CD4-positive, alpha-beta T cell treated with Interferon gamma for 1 hour (primary cell): Measurements from ENCODE around the gene MIR17HG.
A peak's percentile ranks its signal among the peaks of the same experiment; 100 is the strongest.
"Not testable (repeated sequence)": the region's sequence is repeated elsewhere in the genome, so short reads cannot be mapped to it uniquely, and the experiment has no call there.

ENCODE experiments used
- DNase-seq: peaks from one replicate; pipeline ENCODE4 v3.0.0-alpha.2; 2020

MIR17HG gene

DNA sequence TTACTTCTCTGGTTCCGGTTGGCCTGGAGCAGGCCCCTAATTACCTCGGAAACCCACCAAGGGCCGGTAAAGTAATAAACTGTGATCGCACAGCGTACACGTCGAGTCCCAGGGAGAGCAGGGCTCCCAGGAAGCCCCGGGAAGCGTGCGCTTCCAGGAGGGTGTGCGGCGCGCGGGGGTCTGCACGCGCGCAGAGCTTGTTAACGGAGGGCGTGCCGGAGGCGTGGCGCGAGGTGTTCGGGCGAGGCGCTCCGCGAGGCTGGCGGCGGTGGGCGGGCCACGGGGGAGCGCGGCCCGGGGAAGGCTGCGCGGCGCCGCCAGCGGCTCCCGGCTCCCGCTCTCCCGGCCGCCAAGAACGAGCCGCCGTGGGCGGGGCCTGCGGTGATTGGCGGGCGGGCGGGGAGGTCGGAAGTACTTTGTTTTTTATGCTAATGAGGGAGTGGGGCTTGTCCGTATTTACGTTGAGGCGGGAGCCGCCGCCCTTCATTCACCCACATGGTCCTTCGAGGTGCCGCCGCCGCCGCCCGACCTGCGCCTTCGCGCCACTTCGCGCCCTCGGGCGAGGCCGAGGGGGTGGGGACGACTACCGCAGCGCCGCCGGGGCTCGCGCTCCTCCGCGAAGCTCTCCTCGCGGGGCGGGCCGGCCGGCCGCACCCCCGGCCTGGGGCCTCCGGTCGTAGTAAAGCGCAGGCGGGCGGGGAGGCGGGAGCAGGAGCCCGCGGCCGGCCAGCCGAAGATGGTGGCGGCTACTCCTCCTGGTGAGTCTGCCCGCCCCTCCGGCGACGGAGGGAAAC, at the start of gene MIR17HG:
TSS of gene MIR17HG (plus strand) at position 486 of the 794 bp plus-strand sequence.
- DNase-seq, result peak; percentile 88

DNA sequence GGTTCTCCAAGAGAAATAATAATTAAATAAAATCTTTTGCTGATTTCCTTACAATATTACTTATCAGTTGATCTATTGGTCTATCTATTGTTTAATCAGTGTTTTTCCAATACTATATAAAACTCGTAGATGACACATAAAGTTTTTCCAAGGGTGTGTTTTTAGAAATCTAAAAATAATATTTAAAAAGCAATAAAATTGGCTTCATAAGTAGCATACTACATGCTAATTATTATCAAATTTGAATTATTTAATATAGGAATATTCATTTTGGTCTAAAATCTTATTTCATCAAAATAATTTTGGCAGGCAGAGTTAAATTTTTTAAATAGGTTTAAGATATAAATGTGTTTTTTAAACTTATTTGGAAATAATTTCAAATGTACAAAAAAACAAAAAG, 49.4 kb upstream of the MIR17HG start:
- DNase-seq, result no peak

DNA sequence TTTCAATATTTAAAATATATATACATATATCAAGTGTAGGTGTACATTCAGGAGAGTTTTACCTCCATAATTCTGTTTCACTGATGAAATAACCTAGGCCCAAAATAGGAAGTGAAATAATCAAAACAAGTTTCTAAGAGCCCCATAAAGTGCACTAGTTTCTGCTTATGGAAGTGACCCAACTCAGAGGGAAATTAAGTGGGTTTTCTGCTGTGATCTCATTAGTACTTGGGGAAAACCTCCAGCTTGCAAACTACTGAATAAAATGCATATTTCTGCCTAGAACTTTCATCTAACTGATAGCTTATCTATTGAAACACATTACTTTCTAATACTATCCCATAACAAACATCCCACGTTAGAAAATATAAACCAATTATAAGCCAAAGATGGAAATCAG, 45.4 kb upstream of the MIR17HG start:
- no peak for DNase-seq

DNA sequence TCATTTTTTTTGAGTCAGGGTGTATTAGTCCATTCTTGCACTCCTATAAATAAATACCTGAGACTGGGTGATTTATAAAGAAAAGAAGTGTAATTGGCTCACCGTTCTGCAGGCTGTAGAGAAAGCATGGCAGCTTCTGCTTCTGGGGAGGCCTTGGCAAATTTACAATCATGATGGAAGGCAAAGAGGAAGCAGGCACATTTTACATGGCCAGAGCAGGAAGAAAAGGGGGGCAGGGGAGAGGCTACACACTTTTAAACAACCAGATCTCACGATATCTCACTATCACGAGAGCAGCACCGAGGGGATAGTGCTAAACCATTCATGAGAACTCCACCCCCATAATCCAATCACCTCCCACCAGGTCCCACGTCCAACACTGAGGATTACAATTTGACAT, 44.5 kb upstream of the MIR17HG start:
- no peak for DNase-seq

DNA sequence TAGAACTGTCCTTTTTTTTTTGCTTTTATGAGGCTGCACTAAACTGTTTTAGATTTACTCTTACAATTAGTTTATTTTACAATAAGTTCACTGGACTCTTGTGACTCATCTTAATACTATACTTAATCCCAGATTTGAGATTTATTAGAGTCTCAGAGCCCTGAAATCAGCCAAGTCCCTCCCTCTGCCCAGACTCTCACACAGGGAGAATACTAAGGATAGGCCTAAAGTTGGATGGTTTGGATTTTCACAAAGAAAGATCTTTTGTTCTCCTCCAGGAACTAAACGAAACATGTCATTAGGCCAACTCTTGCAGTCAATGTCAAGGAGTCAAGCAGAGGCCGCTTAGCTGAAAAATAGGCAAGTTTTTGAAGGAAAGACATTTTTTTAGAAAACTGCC, 42.7 kb upstream of the MIR17HG start:
- no peak for DNase-seq

DNA sequence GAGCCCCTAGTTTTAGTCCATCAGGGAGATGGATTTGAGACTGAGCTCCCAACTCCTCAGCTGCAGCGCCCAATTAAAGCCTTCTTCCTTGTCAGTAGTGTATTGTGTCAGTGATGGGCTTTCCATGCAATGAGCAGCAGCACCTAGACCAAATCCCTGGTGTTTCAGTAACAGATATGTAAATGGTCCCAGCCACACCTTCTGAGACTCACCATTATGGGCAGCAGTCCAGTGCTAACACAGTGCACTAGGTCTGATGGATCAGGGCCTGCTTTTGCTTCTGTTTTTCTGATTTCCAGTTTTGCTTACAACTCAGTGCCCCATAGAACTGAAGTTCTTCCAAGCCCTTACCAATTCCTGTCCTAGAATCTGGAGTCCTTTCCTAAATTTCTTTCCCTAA, 41.8 kb upstream of the MIR17HG start:
- DNase-seq, result no peak

DNA sequence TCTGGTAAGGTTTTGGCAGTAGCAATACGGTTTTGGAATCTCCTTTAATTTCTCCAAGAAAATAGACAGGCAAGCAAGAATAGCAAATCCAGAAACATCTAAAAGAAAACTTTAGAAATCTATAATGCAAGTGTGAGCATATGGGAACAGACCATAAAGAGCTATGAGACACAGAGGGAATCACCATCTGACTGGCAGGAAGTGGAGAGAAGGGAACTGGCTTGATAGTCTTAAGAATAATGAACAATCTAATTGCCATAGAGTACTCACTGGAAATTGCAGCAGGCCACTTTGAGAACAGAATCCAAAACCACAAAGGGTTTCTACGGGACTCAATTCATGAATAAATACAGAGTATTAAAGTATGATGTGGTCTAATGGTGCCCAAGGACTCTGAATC, 39.6 kb upstream of the MIR17HG start:
- DNase-seq, result no peak

DNA sequence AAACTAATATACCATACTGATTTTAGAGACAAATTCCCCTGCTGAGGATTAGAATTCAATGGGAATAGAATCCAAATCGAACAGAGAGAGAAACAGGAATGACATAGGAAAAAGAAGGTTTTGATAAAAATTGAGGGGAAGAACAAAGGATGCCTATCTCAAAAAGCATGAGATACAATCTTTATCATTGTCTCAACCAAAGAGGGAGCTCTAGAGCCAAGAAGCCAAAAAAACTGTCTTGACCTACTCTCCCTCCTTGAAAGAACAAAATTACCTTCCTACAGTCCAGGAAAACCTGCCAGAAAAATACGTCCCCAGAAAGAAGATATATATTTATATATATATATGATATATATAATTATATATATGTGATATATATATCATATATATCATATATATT, 39.2 kb upstream of the MIR17HG start:
- no peak for DNase-seq

DNA sequence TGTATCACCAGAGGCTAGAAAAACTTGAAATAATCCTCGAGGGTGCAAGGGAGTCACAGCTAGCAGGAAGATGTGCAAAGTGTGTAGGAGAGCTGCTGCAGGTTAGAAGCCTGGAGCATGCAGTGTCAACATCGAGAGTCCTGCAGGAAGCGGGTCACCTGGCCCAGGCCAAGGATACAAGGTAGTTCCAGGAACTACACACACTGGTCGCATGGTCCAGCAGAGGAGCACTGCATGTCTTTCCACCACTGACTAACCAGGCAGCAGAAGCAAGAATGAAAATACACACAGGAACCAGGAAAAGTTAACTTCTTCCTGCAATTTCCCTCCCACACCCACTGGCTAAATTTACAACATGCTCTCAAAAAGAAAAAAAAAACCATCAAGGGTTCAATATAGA, 36.0 kb upstream of the MIR17HG start:
- DNase-seq, result no peak

DNA sequence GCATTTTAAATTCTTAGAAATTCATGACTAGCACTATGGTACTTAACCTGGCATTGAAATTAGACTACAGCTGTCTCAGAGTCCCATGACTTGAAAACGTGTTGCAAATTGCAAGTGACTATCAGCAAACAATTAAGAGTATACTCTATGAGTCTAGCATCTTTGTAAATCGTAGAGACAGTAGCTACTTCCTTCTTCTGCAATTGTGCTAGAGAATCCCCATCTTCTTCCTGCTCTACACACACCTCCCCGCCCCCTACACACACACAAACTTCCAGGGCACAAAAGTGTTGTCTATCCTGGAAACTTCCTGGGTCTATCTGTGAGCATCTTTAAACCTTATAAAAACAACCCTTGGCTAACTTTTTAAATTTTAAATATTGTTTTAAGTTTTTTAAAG, 35.2 kb upstream of the MIR17HG start:
- no peak for DNase-seq

DNA sequence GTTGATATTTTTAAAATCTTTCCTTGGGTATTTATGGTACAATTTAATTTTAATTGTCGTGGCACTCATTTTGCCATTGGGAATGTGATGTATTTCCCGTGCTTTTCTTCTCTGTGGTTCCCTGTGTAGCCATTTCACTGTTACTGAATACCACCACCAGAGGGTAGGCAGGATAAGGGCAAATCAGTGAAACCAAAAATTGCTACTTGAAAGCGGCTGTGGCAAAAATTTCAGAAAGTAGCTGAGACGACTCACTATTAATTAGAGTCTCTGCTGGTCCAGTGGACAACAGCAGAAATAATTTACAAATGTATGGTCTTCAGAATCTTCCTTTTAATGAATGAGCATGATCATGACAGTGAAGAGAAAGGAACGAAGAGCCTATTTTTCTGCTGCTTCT, 34.4 kb upstream of the MIR17HG start:
- no peak for DNase-seq

DNA sequence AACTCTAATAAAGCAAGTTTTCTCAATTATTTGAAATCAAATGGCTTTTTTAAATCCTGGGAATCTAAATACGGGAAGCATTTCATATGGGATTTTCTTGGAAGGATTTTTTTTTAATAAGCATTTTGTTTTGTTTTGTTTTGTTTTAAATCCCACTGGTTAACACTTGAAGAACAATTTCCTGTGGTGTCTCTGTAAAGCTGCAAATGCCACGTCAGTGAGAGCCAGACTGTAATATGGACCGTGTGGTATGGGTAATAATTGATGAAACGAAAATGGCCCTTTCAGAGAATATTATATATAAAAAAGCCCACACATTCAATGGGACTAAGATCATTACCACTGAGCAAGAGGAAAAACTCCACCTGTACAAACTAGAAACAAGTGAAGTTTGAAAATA, 33.9 kb upstream of the MIR17HG start:
- DNase-seq, result no peak

DNA sequence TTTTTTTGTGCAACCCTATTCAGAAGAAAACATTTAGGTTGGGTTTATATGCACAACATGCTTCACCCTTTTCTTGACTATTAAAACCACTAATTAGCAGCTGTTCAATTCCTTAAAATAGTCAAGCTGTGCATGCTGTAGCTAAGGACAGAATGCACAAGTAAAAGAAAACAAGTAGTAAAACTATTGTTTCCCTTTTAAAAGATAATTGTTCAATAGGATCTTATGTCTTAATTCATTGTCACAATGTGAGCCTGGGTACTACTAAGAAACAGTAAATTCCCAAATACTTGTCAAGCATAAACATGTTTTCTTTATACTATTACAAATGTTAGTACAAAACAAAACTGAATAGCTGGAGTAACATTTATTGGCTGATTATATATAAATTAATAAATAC, 32.6 kb upstream of the MIR17HG start:
- no peak for DNase-seq

DNA sequence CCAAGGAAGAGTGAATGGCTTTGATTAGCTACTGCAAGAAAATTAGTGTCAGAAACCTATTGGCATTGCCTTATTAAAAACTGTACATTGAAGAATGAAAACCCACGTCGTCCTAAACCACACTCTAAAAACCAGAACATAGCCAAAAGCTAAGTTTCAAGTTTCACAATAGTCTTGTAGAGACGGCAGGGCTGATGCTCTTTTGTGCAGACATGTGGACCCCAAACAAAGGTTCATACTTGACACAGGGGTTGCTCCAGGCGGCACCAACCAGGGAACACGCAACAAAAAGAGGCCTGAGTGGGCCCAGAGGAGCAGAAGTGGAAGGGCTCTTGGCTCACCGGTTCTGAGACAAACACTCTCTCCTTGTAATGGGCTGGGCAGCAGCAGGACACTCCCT, 28.6 kb upstream of the MIR17HG start:
- no peak for DNase-seq

DNA sequence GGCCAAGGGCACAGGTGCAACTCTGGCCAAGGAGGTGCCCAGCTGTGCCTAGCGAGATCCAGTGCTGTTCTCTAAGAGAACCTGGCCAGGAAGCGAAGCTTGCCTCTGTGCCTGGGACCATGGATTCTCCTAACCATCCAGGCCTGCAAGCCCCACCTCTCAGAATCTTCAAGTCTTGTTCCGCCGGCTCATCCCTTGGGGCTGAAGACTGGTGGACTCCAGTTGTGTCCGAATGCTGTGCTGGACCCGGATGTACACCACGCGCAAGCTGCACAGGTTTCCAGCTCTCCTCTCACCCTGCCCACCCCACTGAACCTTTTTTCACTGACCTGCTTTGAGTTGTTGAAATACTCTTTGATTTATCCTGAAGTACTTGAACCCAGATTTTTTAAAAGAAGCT, 27.5 kb upstream of the MIR17HG start:
- no peak for DNase-seq

DNA sequence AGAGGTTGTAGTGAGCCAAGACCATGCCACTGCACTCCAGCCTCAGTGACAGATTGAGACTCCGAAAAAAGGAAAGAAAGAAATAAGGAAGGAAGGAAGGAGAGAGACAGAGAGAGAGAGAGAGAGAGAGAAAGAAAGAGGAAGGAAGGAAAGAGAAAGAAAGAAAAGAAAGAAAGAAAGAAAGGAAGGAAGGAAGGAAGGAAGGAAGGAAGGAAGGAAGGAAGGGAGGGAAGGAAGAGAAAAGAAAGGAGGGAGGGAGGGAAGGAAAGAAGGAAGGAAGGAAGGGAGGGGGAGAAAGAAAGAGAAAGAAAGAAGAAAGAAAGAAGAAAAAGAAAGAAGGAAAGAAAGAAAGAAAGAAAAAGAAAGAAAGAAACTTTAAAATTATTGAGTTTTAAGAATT, 26.5 kb upstream of the MIR17HG start:
- not testable (repeated sequence) for DNase-seq

DNA sequence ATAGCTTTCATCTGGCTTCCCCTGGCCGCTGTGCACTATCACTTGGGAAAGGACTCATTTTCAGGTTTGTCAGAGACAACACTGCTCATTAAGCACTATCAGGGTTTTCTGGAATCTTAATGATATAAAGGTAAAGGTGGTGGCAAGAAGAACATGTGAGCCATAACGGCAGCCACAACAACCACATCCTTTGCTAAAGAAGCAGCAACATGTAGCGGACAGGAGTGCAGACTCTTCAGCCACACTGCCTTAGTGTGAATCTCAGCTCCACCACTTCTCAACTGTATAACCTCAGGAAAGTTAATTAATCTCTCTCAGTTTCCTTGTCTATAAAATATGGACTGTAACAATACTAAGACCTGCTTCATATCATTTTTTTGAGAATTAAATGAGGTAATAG, 24.1 kb upstream of the MIR17HG start:
- DNase-seq, result no peak

DNA sequence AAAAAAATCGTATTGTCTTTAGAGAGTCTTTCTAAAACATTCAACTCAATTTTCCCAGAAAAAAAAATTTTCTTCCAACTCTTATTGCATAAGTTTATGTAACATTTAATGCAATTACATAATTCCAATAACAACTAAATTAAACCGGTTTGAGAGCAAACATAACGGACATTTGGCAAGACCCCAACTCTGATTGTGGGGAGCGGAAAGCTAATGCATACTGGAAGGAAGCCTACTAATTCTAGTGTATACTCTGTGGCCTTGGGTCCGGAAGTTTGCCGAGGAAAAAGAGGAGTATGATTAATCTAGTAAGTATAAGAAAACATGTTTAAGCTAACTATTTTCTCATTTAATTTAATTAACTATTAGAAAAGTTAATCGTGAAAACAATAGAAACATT, 21.3 kb upstream of the MIR17HG start:
- no peak for DNase-seq

DNA sequence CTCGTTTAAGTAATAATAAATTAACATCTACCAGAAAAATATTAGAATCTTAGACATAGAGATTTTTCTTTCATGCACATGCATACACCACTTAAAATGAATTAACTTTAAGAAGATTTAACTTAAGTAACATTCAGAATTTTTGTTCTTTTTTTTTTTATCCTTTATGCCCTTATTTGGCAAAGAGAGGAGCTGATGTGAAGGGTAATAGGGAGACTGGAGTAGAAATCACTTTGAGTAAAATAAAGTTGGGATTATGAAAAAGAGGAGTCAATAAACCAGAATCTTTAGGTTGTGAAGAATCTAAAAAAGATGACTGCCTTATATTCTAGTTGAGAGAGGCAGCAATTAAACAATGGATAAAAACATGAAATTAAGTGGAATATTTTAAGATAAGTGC, 18.8 kb upstream of the MIR17HG start:
- DNase-seq, result no peak

DNA sequence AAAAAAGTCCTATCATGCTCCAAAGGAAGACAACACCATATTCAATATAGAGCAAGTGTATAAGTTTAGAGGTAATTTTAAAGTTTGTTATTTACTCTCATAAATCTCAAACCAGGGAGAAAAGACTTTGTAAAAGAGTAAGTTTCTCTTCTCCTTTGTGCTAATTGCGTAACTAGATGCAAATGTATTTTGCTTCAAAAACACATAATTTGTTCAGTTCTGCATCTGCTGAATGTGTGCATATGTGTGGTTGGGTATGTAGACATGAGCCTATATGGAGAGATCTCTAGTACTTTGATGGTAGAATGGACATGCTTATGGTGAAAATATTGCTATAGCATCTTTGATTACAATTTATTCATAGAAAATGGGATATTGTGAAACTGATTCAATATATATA, 17.8 kb upstream of the MIR17HG start:
- no peak for DNase-seq

DNA sequence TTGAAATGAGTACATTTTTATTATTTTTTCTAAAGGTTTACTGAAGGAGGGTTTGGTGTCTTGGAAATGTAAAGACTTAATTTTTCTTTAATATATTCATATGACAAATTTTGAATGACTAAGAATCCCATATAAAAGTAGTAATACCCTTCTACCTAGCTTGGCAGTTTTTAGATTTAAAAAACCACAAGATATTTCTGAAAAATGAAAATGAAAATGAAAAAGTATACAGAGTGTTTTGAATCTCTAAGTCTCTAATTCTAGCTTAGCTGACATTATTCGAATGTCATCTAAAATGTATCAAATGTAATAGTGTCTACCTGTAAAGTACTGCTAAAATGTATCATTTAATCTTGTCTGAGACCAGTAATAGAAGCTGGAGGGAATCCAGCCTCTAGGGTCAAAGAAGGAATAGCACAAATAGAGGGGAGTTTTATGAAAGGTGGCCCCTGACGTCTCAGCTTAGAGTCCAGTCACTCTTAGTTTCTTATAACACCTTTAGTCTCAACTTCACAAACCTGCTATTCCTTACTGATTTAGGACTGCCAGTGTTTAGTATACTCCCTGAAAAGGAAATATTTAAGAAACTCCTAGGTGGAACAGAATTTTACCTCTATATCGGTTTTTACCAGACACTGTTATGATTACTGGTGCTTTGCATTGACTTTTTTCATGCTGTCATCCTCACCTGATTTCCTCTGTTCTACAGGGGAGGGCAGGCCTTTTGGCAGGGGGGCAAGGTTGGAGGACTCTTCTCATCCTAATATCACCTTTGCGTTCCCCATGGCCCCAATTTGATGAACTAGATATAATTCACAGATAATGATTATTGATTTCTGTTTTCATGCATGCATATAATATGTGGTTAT, 16.2 kb upstream of the MIR17HG start:
- DNase-seq, result no peak

DNA sequence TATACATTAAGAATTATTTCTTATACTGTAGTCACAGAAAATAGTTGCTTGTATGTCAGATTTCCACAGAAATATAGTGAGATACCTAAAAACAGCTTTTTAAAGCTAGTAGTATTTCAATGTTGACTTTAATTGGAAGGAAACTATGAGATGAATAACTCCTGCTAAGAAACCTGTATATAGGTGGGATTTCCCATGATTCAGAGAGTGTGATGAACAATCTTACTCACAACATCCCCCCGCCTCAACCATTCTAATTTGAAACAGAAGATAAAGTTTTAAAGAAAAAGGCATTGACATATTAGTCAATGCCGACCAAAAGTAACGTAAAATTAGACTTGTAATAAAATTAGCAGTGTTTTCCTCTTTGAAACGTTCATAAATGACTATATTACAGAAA, 1.4 kb upstream of the MIR17HG start:
- no peak for DNase-seq

DNA sequence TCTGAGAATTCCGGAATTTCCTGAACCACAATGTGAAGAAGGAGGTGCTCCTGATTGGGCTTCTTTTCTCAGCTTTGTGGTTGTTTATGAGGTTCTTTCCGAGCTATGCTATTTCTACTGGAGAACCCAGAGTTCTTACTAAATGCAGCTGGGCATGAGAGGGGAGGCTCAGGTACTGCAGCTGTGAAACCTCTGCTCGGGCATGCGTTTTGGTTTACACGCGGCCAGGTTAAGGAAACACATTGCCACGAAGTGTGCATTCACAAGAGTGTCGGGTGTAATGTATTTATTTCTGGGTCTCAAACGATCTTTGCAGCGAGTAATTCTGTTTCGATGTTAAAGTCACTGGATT, 661 bp upstream of the MIR17HG start:
- DNase-seq, result peak; percentile 11
